Vagina (tissue), 2 donors: Measurements from ENCODE around the gene SENP1.

Experiments used
- POLR2A ChIP-seq, 2 donors: fragments of 450-650 bp; IDR thresholded peaks; one replicate each; pipeline ENCODE4 v1.6.1; 2017; ENCODE audit warnings: antibody characterized with exemption in 2 of 2, mild to moderate bottlenecking in 2 of 2, moderate library complexity in 2 of 2
- POLR2AphosphoS5 ChIP-seq, 2 donors: sonication (generic); formaldehyde crosslinking; IDR thresholded peaks; one replicate each; pipeline ENCODE4 v1.9.0; 2017; ENCODE audit warnings: antibody characterized with exemption in 2 of 2, mild to moderate bottlenecking in 2 of 2, low read depth in 1 of 2; ENCODE audit not compliant: insufficient read depth in 1 of 2
- TF ChIP-seq, protein P1 (sequence below), 3 experiments: fragments of 450-650 bp in 2 of 3; fragments of 200-600 bp in 1 of 3; sonication (generic) in 1 of 3; IDR thresholded peaks; one replicate each; pipeline ENCODE4 v1.5.1; 2017 to 2019; ENCODE audit warnings: antibody characterized with exemption in 3 of 3, mild to moderate bottlenecking in 2 of 3, moderate library complexity in 2 of 3

- TF ChIP-seq POLR2A (IDR thresholded peaks at IDR 0.05): no peak
- TF ChIP-seq, protein P1, sequence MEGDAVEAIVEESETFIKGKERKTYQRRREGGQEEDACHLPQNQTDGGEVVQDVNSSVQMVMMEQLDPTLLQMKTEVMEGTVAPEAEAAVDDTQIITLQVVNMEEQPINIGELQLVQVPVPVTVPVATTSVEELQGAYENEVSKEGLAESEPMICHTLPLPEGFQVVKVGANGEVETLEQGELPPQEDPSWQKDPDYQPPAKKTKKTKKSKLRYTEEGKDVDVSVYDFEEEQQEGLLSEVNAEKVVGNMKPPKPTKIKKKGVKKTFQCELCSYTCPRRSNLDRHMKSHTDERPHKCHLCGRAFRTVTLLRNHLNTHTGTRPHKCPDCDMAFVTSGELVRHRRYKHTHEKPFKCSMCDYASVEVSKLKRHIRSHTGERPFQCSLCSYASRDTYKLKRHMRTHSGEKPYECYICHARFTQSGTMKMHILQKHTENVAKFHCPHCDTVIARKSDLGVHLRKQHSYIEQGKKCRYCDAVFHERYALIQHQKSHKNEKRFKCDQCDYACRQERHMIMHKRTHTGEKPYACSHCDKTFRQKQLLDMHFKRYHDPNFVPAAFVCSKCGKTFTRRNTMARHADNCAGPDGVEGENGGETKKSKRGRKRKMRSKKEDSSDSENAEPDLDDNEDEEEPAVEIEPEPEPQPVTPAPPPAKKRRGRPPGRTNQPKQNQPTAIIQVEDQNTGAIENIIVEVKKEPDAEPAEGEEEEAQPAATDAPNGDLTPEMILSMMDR (IDR thresholded peaks at IDR 0.05): no peak
- TF ChIP-seq POLR2AphosphoS5 (IDR thresholded peaks at IDR 0.05; ENCODE audit: insufficient read depth in 1 of 2, low read depth in 1 of 2): no peak
These were observed 75.7 kb downstream of the SENP1 start for GRCh38 chr12:48030173-48030650.
